ENCODE data around the gene ME2.

- TF ChIP-seq CTCF (IDR thresholded peaks at IDR 0.05) = no peak
- no peak for TF ChIP-seq ZFX (IDR thresholded peaks at IDR 0.05; ENCODE audit: borderline replicate concordance)
Observed at GRCh38 chr18:50981381-50981780, 102.5 kb downstream of the ME2 start.
